GM18507 (cell line): ENCODE measurements around the gene WDR93.

ENCODE experiments used
- DNase-seq: peaks from one replicate; pipeline ENCODE4 v3.0.0; 2011; ENCODE audit warnings: low read depth; ENCODE audit not compliant: insufficient read length; ENCODE audit errors: extremely low spot score
- FAIRE-seq: peaks from 2 replicates; lab custom pipeline; 2011; peaks lifted over from hg19 to GRCh38; lab: Jason Lieb, UNC

The WDR93 gene

DNA sequence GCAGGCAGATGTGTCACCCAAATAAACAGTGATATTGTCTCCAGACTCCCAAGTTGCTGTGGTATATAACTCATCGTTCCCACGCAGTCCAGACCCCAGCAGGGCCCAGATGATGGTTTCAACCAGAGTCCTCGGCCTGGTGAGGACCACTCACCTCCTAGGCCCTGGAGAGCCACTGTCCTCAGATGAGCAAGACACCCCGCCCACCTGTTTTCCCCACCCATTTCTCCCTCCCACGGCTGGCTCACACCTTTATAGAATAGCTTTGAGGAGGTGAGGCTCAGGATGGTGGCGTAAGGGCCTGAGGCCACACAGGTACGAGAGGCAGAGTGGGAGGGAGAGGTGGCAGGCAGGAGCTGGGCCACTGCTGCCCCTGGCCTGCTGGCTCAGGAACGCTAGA lies 53.0 kb downstream of the WDR93 start:
- DNase-seq (no peak), FAIRE-seq (no peak)

DNA sequence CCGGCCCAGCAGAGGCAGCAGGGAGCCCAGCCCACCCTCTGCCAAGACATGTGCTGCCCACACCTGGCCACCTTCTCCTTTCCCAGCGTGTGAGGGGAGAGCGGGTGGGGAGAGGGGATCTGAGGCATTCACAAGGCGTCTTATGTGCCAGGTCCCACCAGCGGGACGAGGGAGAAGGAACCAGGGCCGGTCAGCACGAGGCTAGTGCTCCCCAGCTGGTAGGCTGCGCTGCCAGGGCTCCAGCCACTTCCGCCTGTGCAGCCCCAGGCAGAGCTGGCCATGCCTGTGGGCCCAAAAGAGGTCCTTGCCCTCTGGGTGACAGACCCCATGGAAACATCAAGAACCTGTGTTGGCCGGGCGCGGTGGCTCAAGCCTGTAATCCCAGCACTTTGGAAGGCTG lies 54.5 kb downstream of the WDR93 start:
- FAIRE-seq: no peak
- no peak for DNase-seq

DNA sequence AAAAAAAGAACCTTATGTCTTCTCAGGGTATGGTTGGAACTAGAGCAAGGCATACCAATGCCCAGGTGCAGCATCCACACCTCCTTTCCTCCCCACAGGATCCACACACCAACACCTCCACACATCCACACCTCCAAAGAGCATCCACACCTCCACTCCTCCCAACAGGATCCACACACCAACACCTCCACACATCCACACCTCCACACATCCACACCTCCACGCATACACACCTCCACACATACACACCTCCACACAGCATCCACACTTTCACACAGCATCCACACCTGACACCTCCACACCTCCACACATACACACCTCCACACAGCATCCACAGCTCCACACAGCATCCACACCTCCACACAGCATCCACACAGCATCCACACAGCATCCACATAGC lies 55.2 kb downstream of the WDR93 start:
- DNase-seq (no peak), FAIRE-seq (no peak)

DNA sequence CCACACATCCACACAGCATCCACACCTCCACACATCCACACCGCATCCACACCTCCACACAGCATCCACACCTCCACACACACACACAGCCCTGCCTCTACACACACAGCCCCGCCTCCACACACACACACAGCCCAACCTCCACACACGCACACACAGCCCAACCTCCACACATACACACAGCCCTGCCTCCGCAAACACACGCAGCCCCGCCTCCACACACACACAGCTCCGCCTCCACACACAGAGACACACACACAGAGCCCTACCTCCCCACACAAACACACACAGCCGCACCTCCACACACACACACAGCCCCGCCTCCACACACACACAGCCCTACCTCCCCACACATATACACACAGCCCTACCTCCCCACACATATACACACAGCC lies 55.8 kb downstream of the WDR93 start:
- FAIRE-seq: no peak
- DNase-seq: no peak

DNA sequence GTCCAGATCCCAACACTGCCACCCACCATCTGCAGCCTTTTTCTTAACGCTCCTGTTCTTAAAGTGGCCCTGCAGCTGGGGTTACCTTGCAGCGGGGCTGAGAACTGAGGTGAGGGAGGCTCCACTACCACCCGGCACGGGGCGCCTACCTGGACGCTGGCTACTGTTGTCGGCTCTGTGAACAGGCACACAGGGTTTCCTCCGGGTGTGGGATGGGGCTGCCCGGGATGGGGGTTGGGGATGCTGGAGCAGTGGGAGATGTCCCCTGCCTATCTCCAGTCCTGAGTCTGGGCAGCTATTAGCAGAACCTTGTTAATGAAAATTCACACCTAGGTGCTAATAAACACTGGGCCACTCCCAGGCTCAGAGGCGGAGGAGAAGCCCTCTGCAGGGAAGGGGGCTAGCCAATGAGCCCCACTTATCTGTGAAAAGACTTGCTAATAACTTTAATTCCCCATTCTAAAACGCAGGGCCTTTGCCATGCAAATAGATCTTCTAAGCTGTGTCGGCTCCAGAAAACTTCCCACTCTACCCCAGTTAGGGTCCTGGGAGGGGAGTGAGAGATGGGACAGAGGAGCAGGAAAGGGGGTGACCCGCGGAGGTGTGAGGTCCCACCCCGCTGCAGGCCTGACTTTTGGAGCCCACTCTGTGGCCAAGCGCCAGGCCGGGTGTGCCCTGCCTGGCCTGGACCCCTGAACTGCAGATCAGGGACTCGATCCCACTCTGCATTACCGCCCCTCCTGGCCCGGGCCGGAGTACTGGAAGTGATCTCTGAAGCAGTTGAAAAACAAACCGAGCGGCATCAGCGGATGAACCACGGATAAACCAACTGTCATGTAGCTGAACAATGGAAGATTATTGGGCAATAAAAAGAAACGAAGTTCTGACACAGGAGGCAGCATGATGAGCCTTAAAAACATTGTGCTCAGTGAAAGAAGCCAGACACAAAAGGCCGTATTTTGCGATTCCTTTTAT lies 57.4 kb downstream of the WDR93 start:
- DNase-seq: no peak
- FAIRE-seq: no peak

DNA sequence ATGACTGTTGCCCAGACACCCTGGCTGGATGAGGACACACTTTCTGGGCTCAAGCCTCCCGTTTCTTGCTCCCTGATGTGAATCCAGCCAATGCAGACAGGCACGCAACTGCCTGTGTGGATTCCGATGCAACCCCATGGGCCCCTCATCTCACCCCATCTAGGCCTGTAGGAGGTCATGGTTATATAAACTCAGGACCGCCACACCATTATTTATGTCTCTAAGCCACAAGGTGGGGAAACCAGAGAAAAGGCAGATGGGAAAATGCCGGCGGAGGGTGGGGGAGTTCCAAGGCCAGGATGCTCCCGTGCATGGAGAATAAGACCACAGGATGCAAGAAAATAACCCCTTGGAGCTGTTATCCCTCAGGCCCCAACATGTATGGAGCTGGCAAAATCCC lies 58.4 kb downstream of the WDR93 start:
- FAIRE-seq (no peak), DNase-seq (no peak)

DNA sequence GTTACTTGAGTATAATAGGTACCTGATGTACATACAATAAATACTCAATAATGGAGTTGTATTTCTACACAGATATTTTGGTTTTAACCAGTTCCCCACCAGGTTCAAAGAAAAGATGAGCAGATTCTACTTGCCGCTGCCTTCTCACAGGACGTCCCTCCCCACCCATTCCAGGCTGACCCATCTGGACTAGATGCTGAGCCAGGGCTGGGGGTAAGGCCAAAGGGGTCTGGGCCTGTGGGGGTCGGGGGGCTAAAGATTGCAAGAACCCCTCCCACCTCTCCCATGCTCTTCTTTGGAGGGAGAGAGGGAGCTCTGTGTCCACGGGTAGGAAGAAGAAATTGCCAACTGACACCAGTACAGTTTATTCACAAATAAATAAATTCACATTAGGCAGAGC lies 58.9 kb downstream of the WDR93 start:
- no peak for FAIRE-seq
- no peak for DNase-seq

DNA sequence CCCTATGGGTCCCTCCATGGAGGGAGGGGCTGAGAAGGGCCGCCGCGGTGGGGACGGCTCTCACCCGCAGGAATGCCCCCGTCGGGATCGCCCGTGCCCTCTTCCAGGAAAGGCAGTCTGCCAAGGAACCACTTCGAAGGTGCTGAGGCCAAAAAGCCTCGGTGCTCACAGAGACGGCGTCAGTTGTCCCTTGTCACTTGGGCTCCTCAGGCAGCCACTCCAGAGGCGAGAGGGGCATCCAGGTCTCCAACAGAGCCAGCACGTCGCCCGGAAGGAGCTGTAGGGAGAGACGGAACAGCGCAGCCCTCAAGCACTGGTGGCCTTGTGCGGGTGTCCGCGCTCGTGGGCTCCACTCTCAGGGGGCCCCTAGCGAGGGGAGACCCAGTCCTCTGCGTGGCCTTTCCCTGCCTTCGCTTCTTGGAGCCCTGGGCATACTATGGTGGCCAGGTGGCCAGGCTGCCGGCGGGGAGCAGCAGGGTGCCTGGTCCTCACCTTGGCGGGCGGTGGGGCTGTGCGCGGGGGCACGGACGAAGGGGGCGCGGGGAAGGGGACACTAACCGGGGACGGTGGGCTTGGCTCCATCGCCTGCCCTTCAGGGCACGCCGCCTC lies 59.4 kb downstream of the WDR93 start:
- FAIRE-seq (no peak), DNase-seq (no peak)

DNA sequence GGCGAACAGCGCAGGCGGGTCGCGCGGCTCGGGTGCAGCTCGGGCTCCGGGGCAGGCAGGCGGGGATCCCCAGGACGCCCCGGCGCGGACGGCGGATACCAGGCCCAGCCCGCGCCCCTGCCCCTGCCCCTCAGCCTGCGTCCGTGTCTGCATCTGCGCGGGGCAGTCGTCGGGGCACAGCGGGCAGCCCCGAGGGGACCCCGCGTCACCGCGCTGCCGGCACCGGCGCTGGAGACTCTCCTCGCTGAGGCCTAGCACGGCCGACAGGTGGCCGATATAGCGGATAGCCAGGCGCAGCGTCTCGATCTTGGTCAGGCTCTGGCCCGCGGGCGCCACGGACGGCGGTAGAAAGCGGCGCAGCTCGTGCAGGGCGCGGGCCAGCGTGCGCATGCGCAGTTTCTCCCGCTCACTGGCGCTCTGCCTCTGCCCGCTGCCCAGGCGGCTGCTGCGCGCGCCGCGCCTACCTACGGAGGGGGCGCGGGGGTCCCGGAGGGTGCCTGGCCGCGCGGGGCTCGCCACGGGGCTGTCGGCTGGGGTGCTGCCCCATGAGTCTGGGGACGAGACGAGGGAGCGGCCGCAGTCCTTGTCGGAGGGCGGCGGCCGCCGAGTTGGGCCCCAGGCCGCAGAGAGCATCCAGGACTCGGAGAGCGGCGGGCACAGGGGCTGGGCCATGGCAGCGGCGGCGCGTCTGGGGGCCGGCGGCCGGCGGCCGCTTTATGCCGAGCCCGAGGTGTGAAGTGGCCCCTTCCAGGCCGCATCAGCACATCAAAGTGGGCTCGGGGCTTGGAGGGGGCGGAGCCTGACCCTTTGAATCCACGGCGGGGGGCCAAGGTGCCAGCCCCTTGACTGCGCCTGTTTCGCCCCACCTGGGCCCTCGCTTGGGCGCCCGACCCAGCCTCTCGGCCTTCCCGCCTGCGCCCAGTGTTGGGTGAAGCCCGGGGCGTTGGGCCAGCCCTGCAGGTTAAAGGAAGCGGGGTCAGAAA lies 60.2 kb downstream of the WDR93 start, which contains the start of gene MESP1:
TSS of gene MESP1 (minus strand) at position 690 of the 983 bp plus-strand sequence. CDS start at position 672, 18 bp downstream.
- FAIRE-seq: peak; percentile 89
- DNase-seq: peak; percentile 97

DNA sequence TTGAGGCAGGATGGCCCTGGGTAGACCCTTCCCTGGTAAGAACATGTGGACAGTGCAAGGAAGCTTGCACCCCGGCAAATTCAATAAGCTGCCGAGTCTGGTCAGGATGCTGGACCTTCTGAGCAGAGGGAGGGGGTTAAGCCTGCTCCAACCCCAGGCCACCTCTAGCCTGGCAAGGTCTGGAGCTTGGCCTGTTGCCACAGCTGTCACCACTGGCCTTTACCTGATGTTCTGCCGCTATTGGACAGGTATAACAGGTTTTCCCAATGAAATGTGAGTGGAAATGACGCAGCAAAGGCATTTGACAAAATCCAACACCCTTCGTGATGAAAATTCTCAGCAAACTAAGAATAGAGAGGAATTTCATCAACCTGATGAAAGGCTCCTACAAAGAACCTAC lies 61.1 kb downstream of the WDR93 start:
- DNase-seq: no peak
- FAIRE-seq: no peak

DNA sequence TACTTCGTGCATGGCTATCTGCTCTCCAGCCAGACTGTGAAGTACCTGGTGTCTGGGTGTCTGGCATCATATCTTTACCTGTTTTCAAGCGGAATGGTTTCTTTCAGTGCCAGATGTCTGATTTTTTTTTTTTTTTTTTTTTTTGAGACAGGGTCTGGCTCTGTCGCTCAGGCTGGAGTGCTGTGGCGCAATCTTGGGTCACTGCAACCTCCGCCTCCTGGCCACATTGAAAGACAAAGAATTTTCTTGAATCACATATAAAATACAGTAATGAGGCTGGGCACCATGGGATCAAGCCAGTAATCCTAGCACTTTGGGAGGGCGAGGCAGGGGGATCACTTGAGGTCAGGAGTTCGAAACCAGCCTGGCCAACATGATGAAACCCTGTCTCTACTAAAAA lies 63.2 kb downstream of the WDR93 start:
- FAIRE-seq (no peak), DNase-seq (no peak)

DNA sequence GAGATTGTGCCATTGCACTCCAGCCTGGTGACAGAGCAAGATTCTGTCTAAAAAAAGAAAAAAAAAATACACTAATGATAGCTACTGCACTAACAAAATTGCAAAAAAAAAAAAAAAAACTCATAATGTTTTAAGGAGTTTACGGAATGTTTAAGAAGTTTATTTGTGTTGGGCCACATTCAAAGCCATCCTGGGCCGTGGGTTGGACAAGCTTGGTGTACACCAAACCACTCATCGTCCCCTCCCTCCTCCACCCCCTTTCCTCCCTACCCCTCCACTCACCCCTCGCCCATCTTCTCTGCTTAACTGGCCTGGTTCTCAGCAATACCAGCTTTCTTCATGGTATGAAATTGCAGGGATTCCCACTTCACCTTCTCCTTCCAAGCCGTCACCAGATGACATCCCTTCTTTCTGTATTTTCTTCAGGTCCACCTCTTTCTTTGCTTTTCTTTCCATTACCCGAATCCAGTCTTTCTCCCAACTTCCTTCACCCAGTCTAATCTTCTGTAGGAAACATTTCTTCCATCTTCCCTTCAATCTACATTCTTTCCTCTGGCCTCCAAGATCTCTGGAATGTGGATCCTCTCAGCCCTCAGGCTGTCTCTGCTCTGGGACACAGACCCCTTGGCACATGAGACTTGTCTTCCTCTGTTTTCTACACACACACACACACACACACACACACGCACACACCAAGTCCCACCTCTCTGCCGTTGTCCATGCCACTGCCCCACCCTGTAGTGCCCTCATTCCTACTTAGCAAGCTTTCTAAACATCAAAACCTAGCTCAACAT lies 63.9 kb downstream of the WDR93 start:
- FAIRE-seq (no peak), DNase-seq (no peak)

DNA sequence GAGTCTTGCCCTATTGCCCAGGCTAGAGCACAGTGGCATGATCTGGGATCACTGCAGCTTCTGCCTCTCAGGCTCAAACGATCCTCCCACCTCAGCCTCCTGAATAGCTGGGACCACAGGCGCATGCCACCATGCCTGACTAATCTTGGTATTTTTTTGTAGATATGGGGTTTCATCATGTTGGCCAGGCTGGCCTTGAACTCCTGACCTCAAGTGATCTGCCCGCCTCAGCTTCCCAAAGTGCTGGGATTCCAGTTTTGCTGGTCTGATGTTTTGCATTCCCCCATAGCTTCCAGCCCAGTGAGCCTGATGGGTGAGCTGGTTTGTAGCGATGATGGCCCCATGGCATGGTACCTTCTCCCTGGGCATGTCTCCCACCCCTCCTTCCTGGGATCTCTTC lies 65.1 kb downstream of the WDR93 start:
- DNase-seq (no peak), FAIRE-seq (no peak)

DNA sequence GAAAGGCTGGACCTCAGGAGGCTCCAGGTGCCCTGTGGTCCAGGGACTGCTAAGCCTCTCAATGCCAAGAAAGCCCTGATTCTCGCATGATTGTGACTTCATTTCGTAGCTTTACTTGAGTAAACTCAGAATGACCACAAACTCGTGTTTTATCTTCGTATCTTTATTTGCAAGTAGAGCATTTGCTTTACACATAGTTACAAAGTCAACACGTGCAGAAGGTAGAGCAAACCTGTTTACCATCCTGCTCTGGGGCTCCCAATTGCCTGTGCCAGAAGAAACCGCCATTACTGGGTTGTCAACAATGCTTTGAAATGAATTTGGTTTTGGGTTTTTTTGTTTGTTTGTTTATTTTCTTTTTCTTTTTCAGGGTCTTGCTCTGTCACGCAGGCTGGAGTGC lies 66.3 kb downstream of the WDR93 start:
- FAIRE-seq: no peak
- no peak for DNase-seq

DNA sequence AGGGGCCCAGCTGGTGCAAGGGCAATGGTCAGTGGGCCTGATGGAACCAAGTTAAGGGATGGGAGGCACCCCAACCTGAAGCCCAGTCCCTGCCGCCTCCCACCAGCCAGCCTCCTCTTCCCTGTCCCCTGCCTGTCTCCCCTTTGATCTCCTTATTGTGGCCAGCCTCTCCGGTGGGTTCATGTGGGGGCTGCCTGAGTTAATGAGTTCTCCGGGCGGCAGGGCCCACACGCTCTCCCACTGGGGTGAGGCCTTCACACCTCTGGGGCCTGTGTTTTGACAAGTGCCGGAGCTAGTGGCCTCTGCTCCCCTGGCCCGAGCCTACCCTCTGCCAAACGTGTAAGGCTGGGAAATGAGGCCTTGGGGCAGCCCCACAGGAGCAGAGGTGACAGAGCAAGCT lies 67.7 kb downstream of the WDR93 start:
- FAIRE-seq: no peak
- no peak for DNase-seq

DNA sequence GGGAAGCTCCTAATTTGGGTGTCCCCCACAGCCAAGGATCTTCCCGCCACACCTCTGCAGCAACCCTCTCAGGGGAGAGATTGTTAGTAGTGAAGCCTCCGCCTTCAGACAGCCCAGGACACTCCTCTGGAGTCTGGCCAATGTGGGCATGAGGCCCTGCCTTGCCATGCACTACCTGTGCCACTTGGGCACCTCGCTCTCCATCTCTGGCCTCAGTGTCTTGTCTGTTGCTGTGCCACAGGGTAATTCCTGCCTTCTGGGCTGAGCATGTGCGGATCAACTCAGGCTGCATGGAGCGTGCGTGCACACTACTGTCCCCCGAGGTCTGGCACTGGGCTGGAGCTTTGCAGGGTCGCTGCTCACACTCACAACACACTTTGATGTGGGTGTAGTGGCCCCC lies 68.4 kb downstream of the WDR93 start:
- FAIRE-seq: no peak
- no peak for DNase-seq

DNA sequence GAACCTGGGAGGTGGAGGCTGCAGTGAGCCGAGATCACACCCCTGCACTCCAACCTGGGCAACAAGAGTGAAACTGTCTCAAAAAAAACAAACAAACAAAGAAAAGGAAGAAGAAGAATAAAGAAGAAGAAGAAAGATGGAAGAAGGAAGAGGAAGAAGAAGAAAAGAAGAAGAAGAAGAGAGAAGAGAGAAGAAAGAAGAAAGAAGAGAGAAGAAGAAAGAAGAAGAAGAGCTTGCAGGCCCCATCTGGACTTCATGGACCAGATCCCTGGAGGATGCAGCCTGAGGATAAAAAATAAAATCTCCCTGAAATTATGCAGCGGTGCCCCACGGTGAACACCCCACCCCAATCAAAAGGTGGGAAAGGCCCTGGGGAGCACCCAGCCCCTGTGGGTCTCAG lies 69.2 kb downstream of the WDR93 start:
- no peak for DNase-seq
- no peak for FAIRE-seq

DNA sequence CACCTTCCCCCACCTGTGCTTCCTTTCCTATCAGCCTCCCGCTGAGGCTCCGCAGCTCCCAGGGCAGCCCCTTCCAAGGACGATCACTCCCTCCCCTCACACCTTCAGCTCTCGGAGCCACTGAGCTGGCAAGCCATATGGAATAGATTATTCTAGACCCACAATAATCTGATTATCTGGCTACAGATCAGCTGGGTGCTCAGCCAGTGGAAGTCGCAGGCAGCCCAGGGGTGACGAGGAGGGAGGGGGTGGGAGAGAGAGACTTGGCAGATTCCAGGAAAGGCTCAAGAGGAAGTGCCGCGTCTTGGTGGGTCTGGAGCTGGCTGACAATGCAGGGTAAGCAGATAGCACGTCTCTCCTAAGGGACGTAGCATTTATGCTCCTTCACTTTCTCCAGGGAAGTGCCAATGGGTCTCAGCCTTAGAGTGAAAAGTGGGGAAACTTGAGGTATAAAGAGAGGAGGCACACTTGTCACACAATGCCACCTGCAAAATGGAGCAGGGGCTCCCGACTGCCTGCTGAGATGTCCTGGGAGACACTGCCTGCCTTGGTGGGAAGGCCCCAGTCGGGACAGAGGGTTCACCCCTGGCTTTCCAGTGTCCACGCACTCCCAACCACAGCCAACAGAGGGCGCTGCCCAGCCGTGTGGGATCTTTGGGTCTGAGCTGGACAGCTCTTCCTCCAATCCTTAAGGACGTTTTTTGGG lies 69.8 kb downstream of the WDR93 start:
- peak; percentile 82 for FAIRE-seq

More for the DNA sequence above, 69.8 kb downstream of the WDR93 start:
- peak; percentile 54 for DNase-seq
